ENCODE measurements around the gene CLDN14. TPM values are rescaled to one million over a fixed set of nuclear protein-coding genes. Genes with fewer than 3 reads are reported as not detected.

The CLDN14 gene
- total RNA-seq, 1 experiment from 2014 or later = not detected

DNA sequence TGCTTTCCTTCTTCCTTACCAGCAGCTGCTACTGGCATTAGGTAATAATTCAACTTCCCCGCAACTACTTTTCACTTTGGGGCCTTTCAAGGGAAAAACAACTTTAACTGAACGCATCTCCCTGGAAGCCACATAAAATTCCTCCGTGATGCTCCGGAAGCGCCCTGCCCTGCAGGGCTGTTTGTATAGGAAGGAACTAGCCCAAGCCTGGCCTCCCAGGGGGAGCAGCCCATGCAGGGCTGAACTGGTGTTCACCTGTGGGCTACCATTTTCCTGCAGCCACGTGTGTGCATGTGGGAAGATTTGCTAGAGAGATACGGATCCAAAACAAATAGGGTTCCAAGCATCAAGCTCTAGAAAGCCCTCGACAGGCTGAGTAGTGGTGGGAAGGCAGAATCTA, 14.4 kb downstream of the CLDN14 start:
- in situ Hi-C loops (cut with HindIII; ENCODE audit: low pct_unique_long_range_greater_than_20kb, low sequenced_read_pairs) (no loop called here), intact Hi-C loops (cut with micrococcal nuclease; ENCODE audit: unreplicated experiment) (no loop called here)
- H3K27me3 ChIP-seq (ENCODE audit: control insufficient read depth, insufficient read depth, low read length) = no peaks in the 10 kb centered on the region
- ChIA-PET CTCF (interaction anchor here (0.6 kb wide), 1 partner anchor 8 kb away, joined by 6 read pairs; no protein-coding TSS in a partner anchor), POLR2A (no interaction called here)
- TF ChIP-seq REST (IDR thresholded peaks at IDR 0.05; ENCODE audit: insufficient read depth in 1 of 2, low read depth in 2 of 2, low read length in 1 of 2) = no peak
- no peak for TF ChIP-seq POLR2AphosphoS5 (IDR thresholded peaks at IDR 0.05; ENCODE audit: low read depth, low read length)
- no peak for TF ChIP-seq TCF7L2 (IDR thresholded peaks at IDR 0.05; ENCODE audit: low read depth, low read length)
- no peak for TF ChIP-seq SIN3A (IDR thresholded peaks at IDR 0.05; ENCODE audit: borderline replicate concordance, insufficient read depth, low read depth, low read length)
- TF ChIP-seq, protein P1, sequence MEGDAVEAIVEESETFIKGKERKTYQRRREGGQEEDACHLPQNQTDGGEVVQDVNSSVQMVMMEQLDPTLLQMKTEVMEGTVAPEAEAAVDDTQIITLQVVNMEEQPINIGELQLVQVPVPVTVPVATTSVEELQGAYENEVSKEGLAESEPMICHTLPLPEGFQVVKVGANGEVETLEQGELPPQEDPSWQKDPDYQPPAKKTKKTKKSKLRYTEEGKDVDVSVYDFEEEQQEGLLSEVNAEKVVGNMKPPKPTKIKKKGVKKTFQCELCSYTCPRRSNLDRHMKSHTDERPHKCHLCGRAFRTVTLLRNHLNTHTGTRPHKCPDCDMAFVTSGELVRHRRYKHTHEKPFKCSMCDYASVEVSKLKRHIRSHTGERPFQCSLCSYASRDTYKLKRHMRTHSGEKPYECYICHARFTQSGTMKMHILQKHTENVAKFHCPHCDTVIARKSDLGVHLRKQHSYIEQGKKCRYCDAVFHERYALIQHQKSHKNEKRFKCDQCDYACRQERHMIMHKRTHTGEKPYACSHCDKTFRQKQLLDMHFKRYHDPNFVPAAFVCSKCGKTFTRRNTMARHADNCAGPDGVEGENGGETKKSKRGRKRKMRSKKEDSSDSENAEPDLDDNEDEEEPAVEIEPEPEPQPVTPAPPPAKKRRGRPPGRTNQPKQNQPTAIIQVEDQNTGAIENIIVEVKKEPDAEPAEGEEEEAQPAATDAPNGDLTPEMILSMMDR (IDR thresholded peaks at IDR 0.05) = no peak
- H3K4me3 ChIP-seq (ENCODE audit: low read depth in 2 of 2, low read length in 2 of 2) = no peak overlapping the region
- BruUV-seq (replicated peaks) = no TSS peak
- H3K27ac ChIP-seq (ENCODE audit: low read length) = no peak overlapping the region
- no peaks in the 10 kb centered on the region for H3K9me3 ChIP-seq (ENCODE audit: control insufficient read depth, insufficient read depth, low read depth, low read length)
- H3K4me1 ChIP-seq (ENCODE audit: control insufficient read depth, insufficient read depth, low read length) = no peaks in the 10 kb centered on the region; the same call in 1 of the 2 replicates
- no peak for DNase-seq (ENCODE audit: low read depth, low spot score)
- no peak for ATAC-seq
- H3K36me3 ChIP-seq (ENCODE audit: control insufficient read depth, insufficient read depth, low read length) = no peaks in the 10 kb centered on the region

GRCh38 chr21:36464590-36464989, 15.3 kb downstream of the CLDN14 start:
- intact Hi-C loops (cut with micrococcal nuclease; ENCODE audit: unreplicated experiment) = no loop called here
- CTCF ChIA-PET = no interaction called here
- no peak overlapping the region for H3K4me3 ChIP-seq (ENCODE audit: low read depth in 2 of 2, low read length in 2 of 2)
- TF ChIP-seq, protein P1 (IDR thresholded peaks at IDR 0.05) = no peak
- TF ChIP-seq SIN3A (IDR thresholded peaks at IDR 0.05; ENCODE audit: borderline replicate concordance, insufficient read depth, low read depth, low read length) (no peak), TCF7L2 (IDR thresholded peaks at IDR 0.05; ENCODE audit: low read depth, low read length) (no peak), REST (IDR thresholded peaks at IDR 0.05; ENCODE audit: insufficient read depth in 1 of 2, low read depth in 2 of 2, low read length in 1 of 2) (no peak), POLR2AphosphoS5 (IDR thresholded peaks at IDR 0.05; ENCODE audit: low read depth, low read length) (no peak)
- H3K4me1 ChIP-seq (ENCODE audit: control insufficient read depth, insufficient read depth, low read length) = no peaks in the 10 kb centered on the region; the same call in 1 of the 2 replicates
- H3K36me3 ChIP-seq (ENCODE audit: control insufficient read depth, insufficient read depth, low read length) = no peaks in the 10 kb centered on the region
- DNase-seq (ENCODE audit: low read depth, low spot score) (no peak), ATAC-seq (no peak)
- no peaks in the 10 kb centered on the region for H3K9me3 ChIP-seq (ENCODE audit: control insufficient read depth, insufficient read depth, low read depth, low read length)
- H3K27ac ChIP-seq (ENCODE audit: low read length) = no peak overlapping the region
- POLR2A ChIA-PET = no interaction called here
- H3K27me3 ChIP-seq (ENCODE audit: control insufficient read depth, insufficient read depth, low read length) = no peaks in the 10 kb centered on the region
- in situ Hi-C loops (cut with HindIII; ENCODE audit: low pct_unique_long_range_greater_than_20kb, low sequenced_read_pairs) = no loop called here
- no TSS peak for BruUV-seq (replicated peaks)
